AG09319 (cell line): ENCODE measurements around the gene OR3A3.
"Not testable (repeated sequence)": the region's sequence is repeated elsewhere in the genome, so short reads cannot be mapped to it uniquely, and the experiment has no call there.

Experiments
- DNase-seq: peaks from one replicate; pipeline ENCODE4 v3.0.0-alpha.2; 2010; ENCODE audit warnings: low read depth; ENCODE audit errors: extremely low read depth
- TF ChIP-seq, protein P1 (sequence below): IDR thresholded peaks from 2 replicates; pipeline ENCODE4 v1.5.1; 2011; ENCODE audit warnings: low read depth, mild to moderate bottlenecking, inconsistent platforms, low read length, moderate library complexity

Gene OR3A3

GRCh38 chr17:3400055-3400454, 11.1 kb upstream of the OR3A3 start:
- TF ChIP-seq, protein P1, sequence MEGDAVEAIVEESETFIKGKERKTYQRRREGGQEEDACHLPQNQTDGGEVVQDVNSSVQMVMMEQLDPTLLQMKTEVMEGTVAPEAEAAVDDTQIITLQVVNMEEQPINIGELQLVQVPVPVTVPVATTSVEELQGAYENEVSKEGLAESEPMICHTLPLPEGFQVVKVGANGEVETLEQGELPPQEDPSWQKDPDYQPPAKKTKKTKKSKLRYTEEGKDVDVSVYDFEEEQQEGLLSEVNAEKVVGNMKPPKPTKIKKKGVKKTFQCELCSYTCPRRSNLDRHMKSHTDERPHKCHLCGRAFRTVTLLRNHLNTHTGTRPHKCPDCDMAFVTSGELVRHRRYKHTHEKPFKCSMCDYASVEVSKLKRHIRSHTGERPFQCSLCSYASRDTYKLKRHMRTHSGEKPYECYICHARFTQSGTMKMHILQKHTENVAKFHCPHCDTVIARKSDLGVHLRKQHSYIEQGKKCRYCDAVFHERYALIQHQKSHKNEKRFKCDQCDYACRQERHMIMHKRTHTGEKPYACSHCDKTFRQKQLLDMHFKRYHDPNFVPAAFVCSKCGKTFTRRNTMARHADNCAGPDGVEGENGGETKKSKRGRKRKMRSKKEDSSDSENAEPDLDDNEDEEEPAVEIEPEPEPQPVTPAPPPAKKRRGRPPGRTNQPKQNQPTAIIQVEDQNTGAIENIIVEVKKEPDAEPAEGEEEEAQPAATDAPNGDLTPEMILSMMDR, result no peak
- DNase-seq, result no peak

- TF ChIP-seq, protein P1, result no peak
- no peak for DNase-seq
These were observed 9.4 kb upstream of the OR3A3 start for GRCh38 chr17:3401786-3402185.

GRCh38 chr17:3403856-3404255, 7.3 kb upstream of the OR3A3 start:
- not testable (repeated sequence) for DNase-seq

DNA sequence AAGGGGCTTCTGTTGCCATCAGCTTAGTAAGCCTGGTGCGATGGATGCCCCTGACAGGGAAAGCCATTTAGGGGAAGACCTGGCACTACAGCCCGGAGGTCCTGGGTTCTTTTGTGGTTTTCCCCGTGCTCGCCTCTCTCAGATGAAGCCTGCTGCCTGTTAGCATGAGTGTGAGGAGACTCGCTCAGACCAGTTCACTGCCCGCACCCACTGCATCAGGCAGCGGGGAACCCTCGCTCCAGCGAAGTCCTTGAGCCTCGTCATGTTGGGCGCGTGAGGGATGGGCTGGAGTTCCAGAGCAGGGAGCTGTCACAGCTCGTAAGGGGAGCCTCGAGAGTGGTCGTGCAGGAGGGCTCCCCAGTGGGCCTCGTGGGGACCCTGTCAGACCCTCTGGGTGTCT, 1.0 kb downstream of the OR3A3 start:
- DNase-seq, result not testable (repeated sequence)

- TF ChIP-seq, protein P1, result no peak
These were observed 4.4 kb downstream of the OR3A3 start for GRCh38 chr17:3415610-3416009.

GRCh38 chr17:3418222-3418621, 7.1 kb downstream of the OR3A3 start:
- TF ChIP-seq, protein P1, result no peak

More at GRCh38 chr17:3415610-3416009, 4.4 kb downstream of the OR3A3 start:
- no peak for DNase-seq

DNA sequence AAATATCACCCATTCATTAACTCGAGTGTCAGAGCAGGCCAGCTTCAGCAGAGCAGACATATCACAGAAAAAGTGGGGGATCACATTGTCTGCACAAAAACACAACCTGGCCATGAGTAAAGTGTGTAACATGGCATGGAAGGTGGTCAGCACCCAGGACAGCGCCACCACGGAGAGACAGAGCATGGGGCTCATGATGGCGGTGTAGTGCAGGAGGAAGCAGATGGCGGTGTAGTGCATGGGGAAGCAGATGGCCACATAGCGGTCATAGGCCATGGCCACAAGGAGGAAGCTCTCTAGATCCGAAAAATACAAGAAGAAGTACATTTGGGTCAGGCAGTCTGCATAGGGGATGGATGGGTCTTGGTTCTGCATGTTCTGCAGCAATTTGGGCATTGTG, 22.0 kb downstream of the OR3A3 start:
- DNase-seq, result not testable (repeated sequence)

More at GRCh38 chr17:3418222-3418621, 7.1 kb downstream of the OR3A3 start:
- DNase-seq, result no peak

DNA sequence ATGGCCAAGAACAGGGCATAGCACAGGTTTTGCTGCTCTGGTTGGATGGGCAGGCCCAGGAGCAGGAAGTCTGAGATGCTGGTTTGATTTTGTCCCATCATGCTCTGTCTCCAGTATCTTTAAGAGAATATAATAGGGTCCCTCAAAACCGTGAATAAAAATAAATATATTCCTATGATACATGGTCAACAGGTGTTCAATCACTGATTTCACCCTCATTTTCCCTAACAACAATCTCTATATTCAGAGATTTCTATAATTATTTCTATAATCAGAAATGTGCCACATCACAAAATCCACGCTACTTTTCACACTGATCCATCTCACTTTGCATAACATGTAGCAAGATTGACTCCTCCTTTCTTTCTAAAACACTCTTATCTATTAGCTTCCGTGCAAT, 22.6 kb downstream of the OR3A3 start, which contains the start of gene OR1E2:
OR1E2 (minus strand) TSS at position 101 of the 400 bp plus-strand sequence; CDS start at position 101, 0 bp downstream.
- no peak for DNase-seq
- TF ChIP-seq, protein P1, result no peak

- DNase-seq, result no peak
- TF ChIP-seq, protein P1, result no peak
These were observed 27.2 kb downstream of the OR3A3 start for GRCh38 chr17:3438368-3438767.
